NCI-H510A treated with DMSO at 0.1 percent for 48 hours (cell line): Measurements from ENCODE around the gene DYNC2I2.
A peak's percentile ranks its signal among the peaks of the same experiment; 100 is the strongest.
"Not testable (repeated sequence)": the region's sequence is repeated elsewhere in the genome, so short reads cannot be mapped to it uniquely, and the experiment has no call there.

Experiments
- DNase-seq: peaks from one replicate; lab custom pipeline; 2025; lab: John Stamatoyannopoulos, UW

The DYNC2I2 gene

GRCh38 chr9:128656416-128657343, at the start of gene DYNC2I2:
TSS of gene DYNC2I2 (minus strand) at chr9:128656847. CDS start at chr9:128656726, 121 bp downstream.
- DNase-seq, result peak; percentile 86

- DNase-seq, result no peak
Observed at GRCh38 chr9:128706045-128706444, 49.4 kb upstream of the DYNC2I2 start.

GRCh38 chr9:128705051-128705965, 48.7 kb upstream of the DYNC2I2 start:
- DNase-seq, result no peak

GRCh38 chr9:128704356-128704670, 47.7 kb upstream of the DYNC2I2 start:
- no peak for DNase-seq

- no peak for DNase-seq
Observed at GRCh38 chr9:128703616-128704355, 47.1 kb upstream of the DYNC2I2 start.

- no peak for DNase-seq
Observed at GRCh38 chr9:128702949-128703615, 46.4 kb upstream of the DYNC2I2 start.

- peak; percentile 73 for DNase-seq
Observed at GRCh38 chr9:128702445-128702948, 45.9 kb upstream of the DYNC2I2 start, which contains the start of gene PKN3. TSS of gene PKN3 (plus strand) at chr9:128702503. CDS start at chr9:128702916, 413 bp downstream.

- no peak for DNase-seq
Observed at GRCh38 chr9:128701227-128701854, 44.7 kb upstream of the DYNC2I2 start.

GRCh38 chr9:128699096-128699795, 42.6 kb upstream of the DYNC2I2 start:
- DNase-seq, result not testable (repeated sequence)

- no peak for DNase-seq
Observed at GRCh38 chr9:128696923-128697707, 40.5 kb upstream of the DYNC2I2 start.

GRCh38 chr9:128694344-128694743, 37.7 kb upstream of the DYNC2I2 start:
- DNase-seq, result no peak

GRCh38 chr9:128693738-128694137, 37.1 kb upstream of the DYNC2I2 start:
- DNase-seq, result not testable (repeated sequence)

- no peak for DNase-seq
Observed at GRCh38 chr9:128690684-128691034, 34.0 kb upstream of the DYNC2I2 start.

GRCh38 chr9:128689820-128690683, 33.4 kb upstream of the DYNC2I2 start:
- no peak for DNase-seq

GRCh38 chr9:128689293-128689774, 32.7 kb upstream of the DYNC2I2 start:
- no peak for DNase-seq

- DNase-seq, result peak; percentile 94
Observed at GRCh38 chr9:128688501-128689292, 32.0 kb upstream of the DYNC2I2 start, which contains the start of gene SET. TSS of gene SET (plus strand) at chr9:128689222. CDS start at chr9:128689583, 361 bp downstream.

- DNase-seq, result no peak
Observed at GRCh38 chr9:128687453-128687852, 30.8 kb upstream of the DYNC2I2 start.
